ENCODE measurements around the gene EHMT1. TPM values are rescaled to one million over a fixed set of nuclear protein-coding genes. Genes with fewer than 3 reads are reported as not detected.

EHMT1 gene
- total RNA-seq, 2 experiments from 2014 or later: 80.6 to 87.8 TPM

GRCh38 chr9:137753192-137753765, 134.5 kb downstream of the EHMT1 start:
- ChIA-PET CTCF (no interaction called here), POLR2A (no interaction called here)
- no peak overlapping the region for H3K27ac ChIP-seq (ENCODE audit: low read depth in 1 of 2, low read length in 2 of 2)
- Mint-ChIP-seq H3K4me1 (ENCODE audit: low read depth) (peaks cover 22% of the 10 kb centered on the region), H3K4me3 (no peak overlapping the region), H3K36me3 (ENCODE audit: low read depth) (peaks cover 100% of the 10 kb centered on the region), H3K27ac (no peak overlapping the region), H3K9me3 (no peaks in the 10 kb centered on the region), H3K27me3 (no peaks in the 10 kb centered on the region)
- H3K4me3 ChIP-seq (ENCODE audit: low read length): no peak overlapping the region
- TF ChIP-seq CTCF (IDR thresholded peaks at IDR 0.05): no peak
- ATAC-seq (ENCODE audit: poor library complexity) (no peak), DNase-seq (no peak)
- no peaks in the 10 kb centered on the region for H3K27me3 ChIP-seq (ENCODE audit: control insufficient read depth in 1 of 2, insufficient read depth in 2 of 2, low read length in 2 of 2)
- peaks cover 14% of the 10 kb centered on the region for H3K4me1 ChIP-seq (ENCODE audit: insufficient read depth, low read length)
- H3K9me3 ChIP-seq (ENCODE audit: control insufficient read depth in 1 of 2, insufficient read depth in 1 of 2, low read length in 2 of 2): peaks cover 0 to 20% of the 10 kb centered on the region in 2 experiments
- intact Hi-C loops (cut with DNase I, micrococcal nuclease): no loop called here
- peaks cover 63% of the 10 kb centered on the region for H3K36me3 ChIP-seq (ENCODE audit: insufficient read depth, low read length)

- no peak overlapping the region for H3K27ac ChIP-seq (ENCODE audit: low read depth in 1 of 2, low read length in 2 of 2)
- no peaks in the 10 kb centered on the region for H3K9me3 Mint-ChIP-seq
- H3K27me3 ChIP-seq (ENCODE audit: control insufficient read depth in 1 of 2, insufficient read depth in 2 of 2, low read length in 2 of 2): no peaks in the 10 kb centered on the region
- H3K4me1 ChIP-seq (ENCODE audit: insufficient read depth, low read length): peaks cover 23% of the 10 kb centered on the region
- no peaks in the 10 kb centered on the region for H3K27me3 Mint-ChIP-seq
- TF ChIP-seq CTCF (IDR thresholded peaks at IDR 0.05): no peak
- H3K4me3 ChIP-seq (ENCODE audit: low read length): no peak overlapping the region
- H3K9me3 ChIP-seq (ENCODE audit: control insufficient read depth in 1 of 2, insufficient read depth in 1 of 2, low read length in 2 of 2): peaks cover 0 to 20% of the 10 kb centered on the region in 2 experiments
- DNase-seq (no peak), ATAC-seq (ENCODE audit: poor library complexity) (no peak)
- no peak overlapping the region for H3K27ac Mint-ChIP-seq
- peaks cover 99% of the 10 kb centered on the region for H3K36me3 Mint-ChIP-seq (ENCODE audit: low read depth)
- H3K36me3 ChIP-seq (ENCODE audit: insufficient read depth, low read length): peaks cover 67% of the 10 kb centered on the region
- intact Hi-C loops (cut with DNase I, micrococcal nuclease): no loop called here
- no peak overlapping the region for H3K4me3 Mint-ChIP-seq
- ChIA-PET CTCF (no interaction called here), POLR2A (no interaction called here)
- peaks cover 37% of the 10 kb centered on the region for H3K4me1 Mint-ChIP-seq (ENCODE audit: low read depth)
Observed at GRCh38 chr9:137755261-137755927, 136.6 kb downstream of the EHMT1 start.

DNA sequence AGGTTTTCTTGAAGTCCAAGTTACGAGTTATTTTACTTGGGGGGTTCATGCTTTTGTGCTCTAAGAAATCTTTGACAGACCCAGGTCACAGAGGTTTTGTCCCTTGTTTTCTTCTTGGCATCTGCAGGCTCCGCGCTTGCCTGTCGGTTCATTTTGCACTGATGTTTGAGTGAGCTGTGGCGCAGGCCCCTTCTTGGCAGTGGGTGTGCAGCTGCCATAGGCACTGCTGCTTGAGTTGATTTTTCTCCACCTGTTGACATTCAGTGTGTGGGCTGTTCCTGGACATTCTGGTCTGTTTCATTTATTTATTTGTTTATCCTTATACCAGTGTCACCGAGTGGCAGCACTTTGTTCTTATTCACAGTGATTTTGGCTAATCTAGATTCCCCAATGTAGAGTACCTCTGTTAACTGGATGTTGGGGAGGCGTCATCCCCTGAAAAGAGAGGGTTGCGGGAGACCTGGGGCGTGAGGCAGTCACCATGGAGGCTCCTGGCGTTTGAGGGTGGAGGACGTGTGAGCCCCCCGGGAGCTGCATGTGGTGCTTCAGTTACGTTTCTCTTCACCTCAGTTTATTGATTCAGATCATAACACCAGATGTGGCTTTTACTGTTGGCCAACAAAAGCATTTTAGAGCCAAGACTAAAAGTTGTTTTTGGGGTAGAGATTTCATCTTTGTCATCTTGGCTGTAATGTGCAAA, 137.4 kb downstream of the EHMT1 start:
- ATAC-seq (ENCODE audit: poor library complexity): no peak
- peak overlapping the region; percentile 74 for H3K27ac Mint-ChIP-seq
- H3K27ac ChIP-seq (ENCODE audit: low read depth in 1 of 2, low read length in 2 of 2): no peak overlapping the region
- TF ChIP-seq CTCF (IDR thresholded peaks at IDR 0.05): no peak
- POLR2A ChIA-PET: no interaction called here
- no peaks in the 10 kb centered on the region for H3K27me3 ChIP-seq (ENCODE audit: control insufficient read depth in 1 of 2, insufficient read depth in 2 of 2, low read length in 2 of 2)
- peaks cover 99% of the 10 kb centered on the region for H3K36me3 Mint-ChIP-seq (ENCODE audit: low read depth)
- H3K9me3 Mint-ChIP-seq: no peaks in the 10 kb centered on the region
- DNase-seq: no peak
- peaks cover 31% of the 10 kb centered on the region for H3K4me1 ChIP-seq (ENCODE audit: insufficient read depth, low read length)
- H3K9me3 ChIP-seq (ENCODE audit: control insufficient read depth in 1 of 2, insufficient read depth in 1 of 2, low read length in 2 of 2): peaks cover 0 to 20% of the 10 kb centered on the region in 2 experiments
- peaks cover 71% of the 10 kb centered on the region for H3K36me3 ChIP-seq (ENCODE audit: insufficient read depth, low read length)
- CTCF ChIA-PET: no interaction called here
- intact Hi-C loops (cut with DNase I, micrococcal nuclease): no loop called here
- H3K4me1 Mint-ChIP-seq (ENCODE audit: low read depth): peaks cover 37% of the 10 kb centered on the region
- no peaks in the 10 kb centered on the region for H3K27me3 Mint-ChIP-seq
- H3K4me3 ChIP-seq (ENCODE audit: low read length): no peak overlapping the region
- no peak overlapping the region for H3K4me3 Mint-ChIP-seq

Data from CD4-positive, alpha-beta T cell (primary cell).